ENCODE data around the gene NPPC. TPM values are rescaled to one million over a fixed set of nuclear protein-coding genes. Genes with fewer than 3 reads are reported as not detected.

Gene NPPC
- total RNA-seq, 4 donors from 2014 or later, result not detected

DNA sequence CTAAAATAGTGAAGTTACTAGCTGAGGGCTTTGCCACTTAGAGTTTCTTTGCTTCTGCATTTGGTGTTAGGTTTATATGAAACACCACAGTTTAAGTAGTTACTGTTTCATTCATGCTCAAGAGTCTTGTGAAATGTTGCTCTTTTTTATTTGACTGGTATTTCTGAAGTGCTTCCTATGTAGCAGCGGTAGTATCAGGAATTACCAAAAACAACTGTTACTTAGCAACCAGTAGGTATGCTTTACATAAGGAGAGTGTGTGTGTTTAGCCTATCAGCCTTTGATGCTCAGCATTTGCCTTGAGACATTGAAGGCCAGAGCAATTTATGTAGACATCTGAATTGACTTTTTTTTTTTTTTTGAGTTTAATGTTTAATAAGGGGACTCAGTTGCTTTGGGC, 38.9 kb upstream of the NPPC start:
- Histone ChIP-seq H3K36me3 (no peaks in the 10 kb centered on the region), H3K27me3 (no peaks in the 10 kb centered on the region), H3K27ac (no peak overlapping the region), H3K9me3 (no peaks in the 10 kb centered on the region), H3K4me1 (peaks cover 0 to 42% (median 5%) of the 10 kb centered on the region in 3 donors), H3K4me3 (no peak overlapping the region)
- WGBS, 2 donors (ENCODE audit: low coverage in 1 of 2), result 56 to 75% methylated on average over 1 of the region's 1 CpG
- no peak for ATAC-seq
- TF ChIP-seq, protein P1, sequence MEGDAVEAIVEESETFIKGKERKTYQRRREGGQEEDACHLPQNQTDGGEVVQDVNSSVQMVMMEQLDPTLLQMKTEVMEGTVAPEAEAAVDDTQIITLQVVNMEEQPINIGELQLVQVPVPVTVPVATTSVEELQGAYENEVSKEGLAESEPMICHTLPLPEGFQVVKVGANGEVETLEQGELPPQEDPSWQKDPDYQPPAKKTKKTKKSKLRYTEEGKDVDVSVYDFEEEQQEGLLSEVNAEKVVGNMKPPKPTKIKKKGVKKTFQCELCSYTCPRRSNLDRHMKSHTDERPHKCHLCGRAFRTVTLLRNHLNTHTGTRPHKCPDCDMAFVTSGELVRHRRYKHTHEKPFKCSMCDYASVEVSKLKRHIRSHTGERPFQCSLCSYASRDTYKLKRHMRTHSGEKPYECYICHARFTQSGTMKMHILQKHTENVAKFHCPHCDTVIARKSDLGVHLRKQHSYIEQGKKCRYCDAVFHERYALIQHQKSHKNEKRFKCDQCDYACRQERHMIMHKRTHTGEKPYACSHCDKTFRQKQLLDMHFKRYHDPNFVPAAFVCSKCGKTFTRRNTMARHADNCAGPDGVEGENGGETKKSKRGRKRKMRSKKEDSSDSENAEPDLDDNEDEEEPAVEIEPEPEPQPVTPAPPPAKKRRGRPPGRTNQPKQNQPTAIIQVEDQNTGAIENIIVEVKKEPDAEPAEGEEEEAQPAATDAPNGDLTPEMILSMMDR (IDR thresholded peaks at IDR 0.05), result no peak
- TF ChIP-seq EP300 (IDR thresholded peaks at IDR 0.05), result no peak
- no peak for TF ChIP-seq POLR2AphosphoS5 (IDR thresholded peaks at IDR 0.05)
- TF ChIP-seq POLR2A (IDR thresholded peaks at IDR 0.05), result no peak

DNA sequence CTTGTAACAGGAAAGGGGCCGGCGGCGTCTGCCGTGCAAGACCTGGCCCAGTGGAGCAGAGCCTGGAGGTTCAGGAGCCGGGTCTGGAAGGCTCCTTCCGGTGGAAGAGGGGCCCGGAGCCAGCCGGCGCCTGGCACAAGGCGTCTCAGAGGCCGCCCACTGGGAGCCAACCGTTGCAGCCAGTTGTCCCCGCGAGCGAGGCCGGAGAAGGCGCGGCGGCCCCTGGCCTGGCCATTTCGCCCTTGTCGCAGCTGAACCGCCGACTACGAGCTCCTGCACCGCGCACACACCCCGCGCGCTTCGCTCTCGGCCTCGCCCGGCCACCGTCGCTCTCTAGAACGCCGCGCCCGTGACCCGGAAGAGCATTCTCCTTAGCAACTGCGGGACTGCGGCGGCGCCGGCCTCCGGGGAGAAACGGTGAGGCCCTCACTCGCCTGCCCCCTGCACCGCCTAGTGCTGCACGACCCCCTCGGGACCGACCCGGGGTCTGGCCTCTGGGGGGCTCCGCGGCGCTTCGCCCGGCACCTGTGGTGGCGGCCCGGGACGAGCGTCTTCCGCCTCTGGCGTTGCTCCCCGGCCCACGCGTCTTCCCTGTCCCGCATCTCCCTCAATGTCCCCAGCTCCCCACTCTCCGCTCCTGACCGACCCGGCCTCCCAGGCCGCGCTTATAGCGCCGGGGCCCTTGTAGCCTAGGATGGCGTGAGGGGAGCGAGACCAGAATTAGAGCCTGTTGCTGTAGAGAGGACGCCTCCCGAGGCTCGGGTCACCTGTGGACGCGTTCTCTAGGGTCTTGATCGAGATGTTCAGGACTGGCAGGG, 35.4 kb upstream of the NPPC start, which contains the start of gene DIS3L2:
DIS3L2 (plus strand) TSS at position 365 of the 818 bp plus-strand sequence. CDS start 53,215 bp downstream, outside the sequence.
- H3K4me3 ChIP-seq, result peak within 1 kb of the TSS; percentile 90 to 92
- peak within 1 kb of the TSS; percentile 6 to 90 (median 84) for H3K27ac ChIP-seq
- H3K27me3 ChIP-seq, result no peaks in the 10 kb centered on the region
- WGBS, 2 donors (ENCODE audit: low coverage in 1 of 2), result 0% methylated on average over 3 of the region's 83 CpGs; no CpG with 5 or more reads in 1 of the 2 donors
- no peaks in the 10 kb centered on the region for H3K9me3 ChIP-seq
- peak; percentile 95 for ATAC-seq
- H3K36me3 ChIP-seq, result no peaks in the 10 kb centered on the region
- peak; percentile 44 to 54 for TF ChIP-seq POLR2A (IDR thresholded peaks at IDR 0.05)
- TF ChIP-seq, protein P1 (IDR thresholded peaks at IDR 0.05), result peak in 1 of 4 experiments; percentile 24
- TF ChIP-seq POLR2AphosphoS5 (IDR thresholded peaks at IDR 0.05), result peak; percentile 86
- no peak for TF ChIP-seq EP300 (IDR thresholded peaks at IDR 0.05)
- peaks cover 0 to 42% (median 5%) of the 10 kb centered on the region in 3 donors for H3K4me1 ChIP-seq

DNA sequence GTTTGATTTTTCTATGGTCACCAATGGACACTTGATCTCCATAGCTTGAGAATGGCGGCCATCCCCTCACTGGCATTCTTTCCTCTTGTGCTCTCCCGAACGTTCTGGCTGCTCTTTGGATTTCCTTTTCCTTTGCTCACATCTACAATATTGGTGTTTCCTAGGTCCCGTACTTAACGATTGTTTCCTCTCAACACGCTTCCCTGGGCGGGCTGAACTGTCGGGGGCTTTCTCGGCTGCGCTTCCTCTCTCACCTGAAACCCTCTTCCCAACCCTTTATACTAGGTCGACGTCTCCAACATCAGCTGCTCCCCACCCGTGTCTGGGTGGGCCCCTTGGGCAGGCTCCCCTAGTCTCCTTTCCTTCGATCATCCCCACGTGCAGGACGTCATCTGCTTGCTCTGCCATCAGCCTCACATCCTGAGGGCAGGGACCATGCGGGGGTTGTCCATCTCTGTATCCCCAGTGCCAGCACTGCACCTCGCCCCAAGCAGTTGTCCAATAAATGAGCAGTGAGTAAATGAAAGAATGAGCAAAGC, 34.7 kb upstream of the NPPC start:
- ATAC-seq, result no peak
- peak overlapping the region; percentile 90 to 92 for H3K4me3 ChIP-seq
- TF ChIP-seq POLR2AphosphoS5 (IDR thresholded peaks at IDR 0.05) (no peak), EP300 (IDR thresholded peaks at IDR 0.05) (no peak), POLR2A (IDR thresholded peaks at IDR 0.05) (no peak)
- TF ChIP-seq, protein P1 (IDR thresholded peaks at IDR 0.05), result no peak
- H3K36me3 ChIP-seq, result no peaks in the 10 kb centered on the region
- peaks cover 0 to 42% (median 5%) of the 10 kb centered on the region in 3 donors for H3K4me1 ChIP-seq
- 28 to 53% methylated on average over 9 to 16 of the region's 18 CpGs for WGBS, 2 donors (ENCODE audit: low coverage in 1 of 2)
- peaks cover 6% of the 10 kb centered on the region for H3K27me3 ChIP-seq
- H3K9me3 ChIP-seq, result no peaks in the 10 kb centered on the region
- peak overlapping the region; percentile 6 to 90 (median 84) for H3K27ac ChIP-seq

DNA sequence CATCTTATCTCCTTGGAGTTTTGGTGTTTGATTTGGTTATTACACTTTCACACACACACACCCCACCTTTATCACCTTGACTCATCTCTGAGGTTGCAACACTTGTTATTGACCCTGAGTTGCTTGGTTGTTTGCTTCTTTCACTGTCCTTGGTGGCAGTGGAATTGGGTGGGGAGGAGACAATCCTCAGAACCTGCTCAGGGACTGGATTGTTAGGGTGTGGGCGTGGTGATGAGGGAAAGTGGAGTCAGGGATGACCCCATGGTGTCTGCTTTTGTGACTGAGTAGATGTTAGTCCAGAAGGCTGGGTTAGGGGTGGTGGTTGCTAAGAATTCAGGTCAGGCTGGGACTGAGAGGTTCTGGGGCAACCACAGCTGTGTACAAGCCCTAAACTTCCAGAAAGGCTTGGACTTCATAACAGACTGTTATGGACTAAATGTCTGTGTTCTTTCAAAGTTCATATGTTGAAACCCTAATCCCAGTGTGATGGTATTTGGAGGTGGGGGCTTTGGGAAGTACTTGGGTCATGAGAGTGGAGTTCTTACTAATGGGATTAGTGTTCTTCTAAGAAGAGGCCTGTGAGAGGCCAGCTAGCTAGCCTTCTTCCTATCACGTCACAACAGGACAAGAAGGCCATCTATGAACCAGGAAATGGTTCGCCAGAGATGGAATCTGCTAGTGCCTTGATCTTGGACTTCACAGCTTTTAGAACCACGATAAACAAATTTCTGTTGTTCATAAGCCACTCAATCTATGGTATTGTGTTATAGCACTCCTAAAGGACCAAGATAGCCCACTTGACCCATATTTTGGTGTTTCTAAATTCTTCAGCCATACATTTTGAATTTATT, 31.9 kb upstream of the NPPC start:
- Histone ChIP-seq H3K4me1 (peaks cover 0 to 20% (median 5%) of the 10 kb centered on the region in 3 donors), H3K4me3 (no peak overlapping the region), H3K27me3 (peaks cover 13% of the 10 kb centered on the region), H3K36me3 (no peaks in the 10 kb centered on the region), H3K27ac (no peak overlapping the region), H3K9me3 (no peaks in the 10 kb centered on the region)
- no peak for ATAC-seq
- TF ChIP-seq EP300 (IDR thresholded peaks at IDR 0.05), result no peak
- 49 to 89% methylated on average over 3 of the region's 4 CpGs for WGBS, 2 donors (ENCODE audit: low coverage in 1 of 2)
